Natural killer cell (primary cell): ENCODE measurements around the gene PLA2G1B. TPM values are rescaled to one million over a fixed set of nuclear protein-coding genes. Genes with fewer than 3 reads are reported as not detected.
A peak's percentile ranks its signal among the peaks of the same experiment; 100 is the strongest.

Source experiments
- ATAC-seq, 3 donors: fragments of 150-1000 bp in 2 of 3; fragments of 200-7000 bp in 1 of 3; cut with Tn5 transposase; 1 replicate in 1 of 3; 2 replicates in 2 of 3; pipeline ENCODE4 v1.10.0; 2021; ENCODE audit warnings: mild to moderate bottlenecking in 2 of 3, moderate library complexity in 2 of 3
- DNase-seq, 2 donors: peaks; one replicate each; pipeline versions ENCODE4 v3.0.0 to v3.0.0-alpha.2; 2013 to 2021; ENCODE audit warnings: mixed read lengths in 1 of 2
- H3K27ac ChIP-seq: one replicate; pipeline ENCODE4 v1.5.1; 2013; ENCODE audit warnings: mild to moderate bottlenecking, low read length
- H3K27me3 ChIP-seq: one replicate; pipeline ENCODE4 v1.6.1; 2013; ENCODE audit warnings: low read length; ENCODE audit not compliant: control insufficient read depth, insufficient read depth
- H3K36me3 ChIP-seq: one replicate; pipeline ENCODE4 v1.6.1; 2013; ENCODE audit warnings: low read length; ENCODE audit not compliant: control insufficient read depth, insufficient read depth
- H3K4me1 ChIP-seq: one replicate; pipeline ENCODE4 v1.6.1; 2013; ENCODE audit warnings: low read length; ENCODE audit not compliant: control insufficient read depth, insufficient read depth
- H3K4me3 ChIP-seq: one replicate; pipeline ENCODE4 v1.5.1; 2013; ENCODE audit warnings: low read length
- H3K9me3 ChIP-seq: one replicate; pipeline ENCODE4 v1.6.1; 2013; ENCODE audit warnings: low read length; ENCODE audit not compliant: control insufficient read depth, insufficient read depth
- H3K27ac Mint-ChIP-seq, 2 donors: one replicate each; pipeline ENCODE4 v1.8.0; 2022; ENCODE audit warnings: mild to moderate bottlenecking in 2 of 2, mixed read lengths in 2 of 2, moderate library complexity in 1 of 2
- H3K27me3 Mint-ChIP-seq, 2 donors: one replicate each; pipeline ENCODE4 v1.8.0; 2022; ENCODE audit warnings: low read depth in 2 of 2, mixed read lengths in 2 of 2
- H3K36me3 Mint-ChIP-seq: one replicate; pipeline ENCODE4 v1.8.0; 2022; ENCODE audit warnings: mixed read lengths
- H3K4me1 Mint-ChIP-seq, 2 donors: one replicate each; pipeline ENCODE4 v1.8.0; 2022; ENCODE audit warnings: mixed read lengths in 2 of 2
- H3K4me3 Mint-ChIP-seq: one replicate; pipeline ENCODE4 v1.8.0; 2022; ENCODE audit warnings: mild to moderate bottlenecking, moderate library complexity, mixed read lengths
- H3K9me3 Mint-ChIP-seq, 2 donors: one replicate each; pipeline ENCODE4 v1.8.0; 2022; ENCODE audit warnings: mixed read lengths in 2 of 2
- CTCF ChIP-seq: fragments of 200-600 bp; IDR thresholded peaks from one replicate; pipeline ENCODE4 v1.8.0; 2022; ENCODE audit warnings: antibody characterized with exemption
- WGBS: methylation state at CpG from one replicate; pipeline ENCODE4 v1.1.7; 2013; ENCODE audit warnings: missing lambda C conversion rate; ENCODE audit not compliant: insufficient coverage; 5-methylcytosine and 5-hydroxymethylcytosine counted together
- intact Hi-C: fragments of 100-400 bp; cut with micrococcal nuclease; formaldehyde crosslinking; loops from one replicate; pipeline ENCODE4 v1.14.2; 2022
- total RNA-seq, 4 donors: library from RNA; stranded (reverse); fragments of 120-200 nt in 1 of 4; gene quantifications; one replicate each; pipeline versions ENCODE4 v1.2.3 to v1.2.4, GENCODE V29; 2013 to 2022

Gene PLA2G1B
- total RNA-seq, 3 donors from 2014 or later (not counting 1 experiment from before 2014, with no cell fraction given), result 0.52 TPM; not detected in 2

GRCh38 chr12:120321382-120322202, 6.0 kb downstream of the PLA2G1B start:
- 90% methylated on average over 13 of the region's 13 CpGs for WGBS
- intact Hi-C loops, result loop anchor here (10.0 kb wide), 1 partner anchor 323 kb away; the partner anchor contains the start of gene CABP1

GRCh38 chr12:120317224-120318105, 10.1 kb downstream of the PLA2G1B start:
- H3K4me3 ChIP-seq, result peak overlapping the region; percentile 59
- H3K36me3 ChIP-seq, result no peaks in the 10 kb centered on the region
- DNase-seq (peak; percentile 99 to 100), ATAC-seq (peak; percentile 97 to 100 (median 99))
- Mint-ChIP-seq H3K9me3 (no peaks in the 10 kb centered on the region), H3K4me3 (peak overlapping the region; percentile 97), H3K36me3 (no peaks in the 10 kb centered on the region), H3K27ac (peak overlapping the region; percentile 96 to 98), H3K4me1 (peaks cover 13 to 16% of the 10 kb centered on the region in 2 donors), H3K27me3 (no peaks in the 10 kb centered on the region)
- no peaks in the 10 kb centered on the region for H3K27me3 ChIP-seq
- peak overlapping the region; percentile 85 for H3K27ac ChIP-seq
- WGBS, result under 1% methylated on average over 39 of the region's 42 CpGs
- peak; percentile 35 for TF ChIP-seq CTCF
- H3K9me3 ChIP-seq, result no peaks in the 10 kb centered on the region
- intact Hi-C loops, result loop anchor here (1.0 kb wide), 2 partner anchors 15 to 24 kb away; partner anchors contain the start of genes RNU4-1 and SIRT4
- peaks cover 12% of the 10 kb centered on the region for H3K4me1 ChIP-seq

More at GRCh38 chr12:120321382-120322202, 6.0 kb downstream of the PLA2G1B start:
- Histone ChIP-seq H3K4me3 (no peak overlapping the region), H3K36me3 (no peaks in the 10 kb centered on the region), H3K27ac (no peak overlapping the region), H3K9me3 (no peaks in the 10 kb centered on the region), H3K27me3 (no peaks in the 10 kb centered on the region), H3K4me1 (peaks cover 17% of the 10 kb centered on the region)
- DNase-seq (no peak), ATAC-seq (no peak)
- Mint-ChIP-seq H3K36me3 (no peaks in the 10 kb centered on the region), H3K9me3 (no peaks in the 10 kb centered on the region), H3K27me3 (no peaks in the 10 kb centered on the region), H3K4me1 (peaks cover 23 to 24% of the 10 kb centered on the region in 2 donors), H3K27ac (no peak overlapping the region), H3K4me3 (no peak overlapping the region)
- no peak for TF ChIP-seq CTCF

- Histone ChIP-seq H3K36me3 (no peaks in the 10 kb centered on the region), H3K27me3 (no peaks in the 10 kb centered on the region), H3K4me3 (peak overlapping the region; percentile 59), H3K4me1 (peaks cover 12% of the 10 kb centered on the region), H3K9me3 (no peaks in the 10 kb centered on the region), H3K27ac (peak overlapping the region; percentile 85)
- DNase-seq (no peak), ATAC-seq (no peak)
- Mint-ChIP-seq H3K9me3 (no peaks in the 10 kb centered on the region), H3K27ac (peak overlapping the region; percentile 96 to 98), H3K4me3 (peak overlapping the region; percentile 97), H3K27me3 (no peaks in the 10 kb centered on the region), H3K4me1 (peaks cover 13 to 16% of the 10 kb centered on the region in 2 donors), H3K36me3 (no peaks in the 10 kb centered on the region)
- WGBS, result 65% methylated on average over 7 of the region's 9 CpGs
- intact Hi-C loops, result loop anchor here (1.0 kb wide), 2 partner anchors 15 to 24 kb away; partner anchors contain the start of genes RNU4-1 and SIRT4
- no peak for TF ChIP-seq CTCF
Observed at GRCh38 chr12:120316798-120317223, 10.8 kb downstream of the PLA2G1B start.
